ENCODE results near the gene B3GALT5. TPM values are rescaled to one million over a fixed set of nuclear protein-coding genes. Genes with fewer than 3 reads are reported as not detected.

The B3GALT5 gene
- total and polyA plus RNA-seq, 2 experiments from 2014 or later = 3.1 to 7.0 TPM

DNA sequence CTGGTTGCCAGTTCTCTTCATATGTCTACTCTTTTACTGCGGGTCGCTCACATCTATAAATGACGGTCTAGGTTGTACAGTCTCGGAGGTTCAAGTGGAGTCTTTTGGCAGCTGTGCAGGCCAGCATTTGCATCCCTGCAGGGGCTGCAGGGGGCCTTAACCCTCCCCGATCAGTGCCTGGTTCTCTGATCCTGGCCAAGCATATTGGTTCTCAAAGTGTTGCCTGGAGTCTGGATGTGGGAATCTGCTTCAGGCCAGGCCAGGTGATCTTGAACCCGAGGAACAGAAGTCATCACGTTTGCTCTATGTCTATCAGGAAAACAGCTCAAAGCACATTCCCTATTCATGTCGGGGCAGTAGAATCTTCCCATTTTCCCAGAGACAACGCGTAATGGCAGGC, 21.8 kb downstream of the B3GALT5 start:
- no peak overlapping the region for H3K4me3 ChIP-seq
- WGBS (ENCODE audit: low lambda C conversion rate, missing lambda C conversion rate) = 95% methylated on average over 10 of the region's 10 CpGs
- H2AFZ ChIP-seq = no peak overlapping the region
- H3K27ac ChIP-seq = peak overlapping the region; percentile 88
- H3K79me2 ChIP-seq = peaks cover 12% of the 10 kb centered on the region
- H3K9me3 ChIP-seq (ENCODE audit: low read depth) = no peaks in the 10 kb centered on the region
- no peaks in the 10 kb centered on the region for H3K27me3 ChIP-seq
- no peak for DNase-seq (ENCODE audit: low spot score)
- H3K4me2 ChIP-seq = peak overlapping the region; percentile 53
- no peak for TF ChIP-seq EZH2 (IDR thresholded peaks at IDR 0.05; ENCODE audit: borderline replicate concordance)
- TF ChIP-seq, protein P1, sequence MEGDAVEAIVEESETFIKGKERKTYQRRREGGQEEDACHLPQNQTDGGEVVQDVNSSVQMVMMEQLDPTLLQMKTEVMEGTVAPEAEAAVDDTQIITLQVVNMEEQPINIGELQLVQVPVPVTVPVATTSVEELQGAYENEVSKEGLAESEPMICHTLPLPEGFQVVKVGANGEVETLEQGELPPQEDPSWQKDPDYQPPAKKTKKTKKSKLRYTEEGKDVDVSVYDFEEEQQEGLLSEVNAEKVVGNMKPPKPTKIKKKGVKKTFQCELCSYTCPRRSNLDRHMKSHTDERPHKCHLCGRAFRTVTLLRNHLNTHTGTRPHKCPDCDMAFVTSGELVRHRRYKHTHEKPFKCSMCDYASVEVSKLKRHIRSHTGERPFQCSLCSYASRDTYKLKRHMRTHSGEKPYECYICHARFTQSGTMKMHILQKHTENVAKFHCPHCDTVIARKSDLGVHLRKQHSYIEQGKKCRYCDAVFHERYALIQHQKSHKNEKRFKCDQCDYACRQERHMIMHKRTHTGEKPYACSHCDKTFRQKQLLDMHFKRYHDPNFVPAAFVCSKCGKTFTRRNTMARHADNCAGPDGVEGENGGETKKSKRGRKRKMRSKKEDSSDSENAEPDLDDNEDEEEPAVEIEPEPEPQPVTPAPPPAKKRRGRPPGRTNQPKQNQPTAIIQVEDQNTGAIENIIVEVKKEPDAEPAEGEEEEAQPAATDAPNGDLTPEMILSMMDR (IDR thresholded peaks at IDR 0.05; ENCODE audit: poor library complexity) = no peak
- TF ChIP-seq EZH2phosphoT487 (IDR thresholded peaks at IDR 0.05; ENCODE audit: low read depth, severe bottlenecking, unreplicated experiment) = no peak
- H3K36me3 ChIP-seq (replicated peaks; ENCODE audit: insufficient read depth, low read depth) = no peaks in the 10 kb centered on the region
- peaks cover 37% of the 10 kb centered on the region for H3K4me1 ChIP-seq (ENCODE audit: insufficient read depth)
- no peaks in the 10 kb centered on the region for H4K20me1 ChIP-seq (ENCODE audit: insufficient read depth, poor library complexity, severe bottlenecking)
- no peaks in the 10 kb centered on the region for H3K9me2 ChIP-seq (replicated peaks; ENCODE audit: insufficient read depth)

DNA sequence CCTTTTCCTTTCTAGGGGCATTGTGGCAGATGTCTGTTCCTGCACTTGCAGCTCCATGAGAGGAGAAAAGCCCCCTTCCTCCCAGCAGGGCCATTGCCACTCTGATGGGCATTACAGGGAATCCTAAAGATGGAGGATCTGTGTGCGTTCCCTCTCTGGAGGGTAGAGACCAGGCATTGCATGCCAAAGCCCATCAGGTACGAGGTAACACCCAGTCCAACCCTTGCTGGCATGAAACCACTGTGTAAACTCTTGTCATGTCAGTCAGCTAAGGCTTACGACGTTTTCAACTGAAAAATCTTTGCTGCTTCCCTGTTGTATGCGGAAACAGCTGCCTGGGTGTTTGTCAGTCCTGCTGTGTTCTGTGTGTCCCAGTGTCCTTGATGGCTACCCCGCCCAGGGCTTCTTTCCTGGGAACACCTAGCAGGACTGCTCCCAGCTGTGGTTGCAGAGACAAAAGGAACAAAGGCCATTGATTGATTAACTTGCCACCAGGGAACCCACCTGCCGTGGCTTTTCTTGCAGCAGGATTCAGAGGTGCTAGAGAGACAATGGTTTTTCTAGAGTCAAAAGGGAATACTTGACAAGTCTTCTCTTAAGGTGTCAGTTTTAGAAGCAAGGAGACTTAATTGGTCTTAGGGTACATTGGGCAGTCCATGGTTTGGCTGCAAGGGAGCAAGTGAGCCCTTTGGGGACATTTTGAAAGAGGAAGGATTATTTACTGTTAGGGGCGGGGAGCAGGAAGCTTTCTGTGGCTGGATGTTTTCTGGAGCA, 24.6 kb downstream of the B3GALT5 start:
- H2AFZ ChIP-seq = no peak overlapping the region
- no peaks in the 10 kb centered on the region for H3K9me2 ChIP-seq (replicated peaks; ENCODE audit: insufficient read depth)
- peaks cover 12% of the 10 kb centered on the region for H3K79me2 ChIP-seq
- H3K4me3 ChIP-seq = no peak overlapping the region
- peaks cover 25% of the 10 kb centered on the region for H3K4me1 ChIP-seq (ENCODE audit: insufficient read depth)
- no peak overlapping the region for H3K4me2 ChIP-seq
- H3K9me3 ChIP-seq (ENCODE audit: low read depth) = no peaks in the 10 kb centered on the region
- no peaks in the 10 kb centered on the region for H3K27me3 ChIP-seq
- TF ChIP-seq, protein P1 (IDR thresholded peaks at IDR 0.05; ENCODE audit: poor library complexity) = no peak
- TF ChIP-seq EZH2 (IDR thresholded peaks at IDR 0.05; ENCODE audit: borderline replicate concordance) (no peak), EZH2phosphoT487 (IDR thresholded peaks at IDR 0.05; ENCODE audit: low read depth, severe bottlenecking, unreplicated experiment) (no peak)
- no peaks in the 10 kb centered on the region for H3K36me3 ChIP-seq (replicated peaks; ENCODE audit: insufficient read depth, low read depth)
- no peaks in the 10 kb centered on the region for H4K20me1 ChIP-seq (ENCODE audit: insufficient read depth, poor library complexity, severe bottlenecking)
- no peak for DNase-seq (ENCODE audit: low spot score)
- peak overlapping the region; percentile 90 for H3K27ac ChIP-seq
- 66% methylated on average over 8 of the region's 8 CpGs for WGBS (ENCODE audit: low lambda C conversion rate, missing lambda C conversion rate)

DNA sequence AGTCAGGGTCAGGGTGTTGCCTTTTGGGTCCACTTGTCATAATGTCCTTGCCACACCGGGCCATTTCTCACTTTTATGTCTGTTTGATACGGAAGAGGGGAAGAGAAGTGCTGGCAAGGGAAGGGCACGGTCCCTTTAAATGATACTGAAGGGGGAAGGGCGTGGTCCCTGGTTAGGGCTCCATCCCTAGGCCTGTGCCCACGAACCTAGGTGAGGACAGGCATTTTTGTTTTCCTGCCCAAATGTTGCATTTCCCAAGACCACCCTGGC, 25.2 kb downstream of the B3GALT5 start:
- no peaks in the 10 kb centered on the region for H3K27me3 ChIP-seq
- 80% methylated on average over 5 of the region's 5 CpGs for WGBS (ENCODE audit: low lambda C conversion rate, missing lambda C conversion rate)
- no peak overlapping the region for H3K4me3 ChIP-seq
- no peak overlapping the region for H2AFZ ChIP-seq
- H3K4me1 ChIP-seq (ENCODE audit: insufficient read depth) = peaks cover 20% of the 10 kb centered on the region
- H3K4me2 ChIP-seq = no peak overlapping the region
- no peaks in the 10 kb centered on the region for H3K9me2 ChIP-seq (replicated peaks; ENCODE audit: insufficient read depth)
- H3K36me3 ChIP-seq (replicated peaks; ENCODE audit: insufficient read depth, low read depth) = no peaks in the 10 kb centered on the region
- peaks cover 12% of the 10 kb centered on the region for H3K79me2 ChIP-seq
- no peaks in the 10 kb centered on the region for H4K20me1 ChIP-seq (ENCODE audit: insufficient read depth, poor library complexity, severe bottlenecking)
- H3K27ac ChIP-seq = peak overlapping the region; percentile 90
- no peak for DNase-seq (ENCODE audit: low spot score)
- TF ChIP-seq, protein P1 (IDR thresholded peaks at IDR 0.05; ENCODE audit: poor library complexity) = no peak
- TF ChIP-seq EZH2 (IDR thresholded peaks at IDR 0.05; ENCODE audit: borderline replicate concordance) (no peak), EZH2phosphoT487 (IDR thresholded peaks at IDR 0.05; ENCODE audit: low read depth, severe bottlenecking, unreplicated experiment) (no peak)
- H3K9me3 ChIP-seq (ENCODE audit: low read depth) = no peaks in the 10 kb centered on the region
